Measurements from ENCODE around the gene GALNT16.
"Not testable (repeated sequence)": the region's sequence is repeated elsewhere in the genome, so short reads cannot be mapped to it uniquely, and the experiment has no call there.

The GALNT16 gene

GRCh38 chr14:69372146-69372545 lies 112.2 kb downstream of the GALNT16 start:
- ATAC-seq: no peak

- peak; percentile 71 to 86 for ATAC-seq
Observed at GRCh38 chr14:69373104-69373503, 113.1 kb downstream of the GALNT16 start.

GRCh38 chr14:69374235-69374634 lies 114.3 kb downstream of the GALNT16 start:
- ATAC-seq: no peak

GRCh38 chr14:69375182-69375581 lies 115.2 kb downstream of the GALNT16 start:
- ATAC-seq: no peak

GRCh38 chr14:69375722-69376121 lies 115.8 kb downstream of the GALNT16 start:
- no peak for ATAC-seq

GRCh38 chr14:69376439-69376838 lies 116.5 kb downstream of the GALNT16 start:
- ATAC-seq: no peak

GRCh38 chr14:69378274-69378673 lies 118.3 kb downstream of the GALNT16 start:
- ATAC-seq: no peak

GRCh38 chr14:69387311-69387710 lies 127.4 kb downstream of the GALNT16 start:
- ATAC-seq: no peak

GRCh38 chr14:69391400-69391799 lies 131.4 kb downstream of the GALNT16 start:
- not testable (repeated sequence) for ATAC-seq

GRCh38 chr14:69392481-69392880 lies 132.5 kb downstream of the GALNT16 start:
- ATAC-seq: peak in 1 of 2 donors; percentile 27

- ATAC-seq: no peak
Observed at GRCh38 chr14:69395929-69396328, 136.0 kb downstream of the GALNT16 start.

- peak; percentile 88 to 90 for ATAC-seq
Observed at GRCh38 chr14:69398053-69398817, 138.3 kb downstream of the GALNT16 start, which contains the start of the genes ERH and SLC39A9. Gene ERH (minus strand): TSS chr14:69398299. CDS start chr14:69398233, 66 bp downstream. Gene SLC39A9 (plus strand): TSS chr14:69398692. CDS start chr14:69399370, 678 bp downstream.

- ATAC-seq: peak; percentile 5 to 10
Observed at GRCh38 chr14:69398818-69399210, 138.9 kb downstream of the GALNT16 start.

GRCh38 chr14:69399750-69400149 lies 139.8 kb downstream of the GALNT16 start:
- no peak for ATAC-seq

GRCh38 chr14:69400154-69400553 lies 140.2 kb downstream of the GALNT16 start:
- no peak for ATAC-seq

- no peak for ATAC-seq
Observed at GRCh38 chr14:69401841-69402240, 141.9 kb downstream of the GALNT16 start.

GRCh38 chr14:69404478-69404877 lies 144.5 kb downstream of the GALNT16 start:
- no peak for ATAC-seq

- ATAC-seq: no peak
Observed at GRCh38 chr14:69404883-69405282, 144.9 kb downstream of the GALNT16 start.

- no peak for ATAC-seq
Observed at GRCh38 chr14:69405762-69406161, 145.8 kb downstream of the GALNT16 start.

All from activated CD4-positive, CD25-positive, alpha-beta regulatory T cell treated with anti-CD3 and anti-CD28 coated beads, Interleukin-2, amount 50 U/mL, for 24 hours (primary cell).